Parathyroid adenoma (tissue), 2 donors: ENCODE data around the gene ERFE.

Experiments used
- H2AFZ ChIP-seq: fragments of 300-600 bp; sonication (generic); one replicate; pipeline ENCODE4 v1.7.0; 2017; ENCODE audit warnings: antibody characterized with exemption, mild to moderate bottlenecking
- H3K27ac ChIP-seq: fragments of 300-600 bp; sonication (generic); one replicate; pipeline ENCODE4 v1.7.0; 2017
- H3K27me3 ChIP-seq: fragments of 300-600 bp; sonication (generic); one replicate; pipeline ENCODE4 v1.7.0; 2017; ENCODE audit warnings: low read length; ENCODE audit not compliant: control insufficient read depth, insufficient read depth
- H3K36me3 ChIP-seq: fragments of 300-600 bp; sonication (generic); one replicate; pipeline ENCODE4 v1.7.0; 2017; ENCODE audit warnings: low read length; ENCODE audit not compliant: control insufficient read depth, insufficient read depth
- H3K4me1 ChIP-seq: fragments of 300-600 bp; sonication (generic); one replicate; pipeline ENCODE4 v1.7.0; 2017; ENCODE audit warnings: control low read depth
- H3K4me2 ChIP-seq: fragments of 300-600 bp; sonication (generic); one replicate; pipeline ENCODE4 v1.7.0; 2017; ENCODE audit warnings: low read length
- H3K4me3 ChIP-seq: fragments of 300-600 bp; sonication (generic); one replicate; pipeline ENCODE4 v1.7.0; 2017; ENCODE audit warnings: low read depth, low read length
- H3K79me2 ChIP-seq: fragments of 300-600 bp; sonication (generic); one replicate; pipeline ENCODE4 v1.7.0; 2017; ENCODE audit warnings: control low read depth
- H3K9ac ChIP-seq: fragments of 300-600 bp; sonication (generic); one replicate; pipeline ENCODE4 v1.7.0; 2017; ENCODE audit warnings: mild to moderate bottlenecking
- H3K9me3 ChIP-seq: fragments of 300-600 bp; sonication (generic); one replicate; pipeline ENCODE4 v1.7.0; 2017; ENCODE audit warnings: low read length; ENCODE audit not compliant: control insufficient read depth
- TF ChIP-seq, protein P1 (sequence below): fragments of 300-600 bp; sonication (generic); IDR thresholded peaks from one replicate; pipeline ENCODE4 v1.7.0; 2017; ENCODE audit warnings: antibody characterized with exemption, mild to moderate bottlenecking
- donor health status: primary hyperparathyroidism.

ERFE gene

DNA sequence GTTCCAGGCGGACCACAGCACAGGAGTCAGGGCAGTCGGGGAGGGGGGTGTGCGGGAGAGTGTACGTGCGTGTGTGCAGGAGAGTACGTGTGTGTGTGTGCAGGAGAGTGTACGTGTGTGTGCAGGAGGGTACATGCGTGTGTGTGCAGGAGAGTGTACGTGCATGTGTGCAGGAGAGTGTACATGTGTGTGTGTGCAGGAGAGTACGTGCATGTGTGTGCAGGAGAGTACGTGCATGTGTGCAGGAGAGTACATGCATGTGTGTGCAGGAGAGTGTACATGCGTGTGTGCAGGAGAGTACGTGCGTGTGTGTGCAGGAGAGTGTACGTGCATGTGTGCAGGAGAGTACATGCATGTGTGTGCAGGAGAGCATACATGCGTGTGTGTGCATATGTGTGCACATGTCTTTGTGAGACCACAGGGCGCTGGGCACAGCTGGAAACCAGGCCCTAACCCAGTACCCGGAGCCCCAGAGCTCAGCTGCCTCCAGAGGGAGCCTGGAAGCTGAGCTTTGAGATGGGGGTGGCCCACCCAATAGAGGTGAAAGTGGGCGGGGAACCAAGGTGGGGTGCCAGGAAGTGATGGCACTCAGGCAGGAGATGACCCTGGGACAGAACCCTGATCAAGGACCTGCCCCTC is 34.2 kb upstream of the ERFE start:
- TF ChIP-seq, protein P1, sequence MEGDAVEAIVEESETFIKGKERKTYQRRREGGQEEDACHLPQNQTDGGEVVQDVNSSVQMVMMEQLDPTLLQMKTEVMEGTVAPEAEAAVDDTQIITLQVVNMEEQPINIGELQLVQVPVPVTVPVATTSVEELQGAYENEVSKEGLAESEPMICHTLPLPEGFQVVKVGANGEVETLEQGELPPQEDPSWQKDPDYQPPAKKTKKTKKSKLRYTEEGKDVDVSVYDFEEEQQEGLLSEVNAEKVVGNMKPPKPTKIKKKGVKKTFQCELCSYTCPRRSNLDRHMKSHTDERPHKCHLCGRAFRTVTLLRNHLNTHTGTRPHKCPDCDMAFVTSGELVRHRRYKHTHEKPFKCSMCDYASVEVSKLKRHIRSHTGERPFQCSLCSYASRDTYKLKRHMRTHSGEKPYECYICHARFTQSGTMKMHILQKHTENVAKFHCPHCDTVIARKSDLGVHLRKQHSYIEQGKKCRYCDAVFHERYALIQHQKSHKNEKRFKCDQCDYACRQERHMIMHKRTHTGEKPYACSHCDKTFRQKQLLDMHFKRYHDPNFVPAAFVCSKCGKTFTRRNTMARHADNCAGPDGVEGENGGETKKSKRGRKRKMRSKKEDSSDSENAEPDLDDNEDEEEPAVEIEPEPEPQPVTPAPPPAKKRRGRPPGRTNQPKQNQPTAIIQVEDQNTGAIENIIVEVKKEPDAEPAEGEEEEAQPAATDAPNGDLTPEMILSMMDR: no peak
- no peaks in the 10 kb centered on the region for H3K4me1 ChIP-seq
- H2AFZ ChIP-seq: no peak overlapping the region
- H3K36me3 ChIP-seq: no peaks in the 10 kb centered on the region
- H3K27me3 ChIP-seq: no peaks in the 10 kb centered on the region
- no peak overlapping the region for H3K27ac ChIP-seq
- no peak overlapping the region for H3K9ac ChIP-seq
- no peaks in the 10 kb centered on the region for H3K9me3 ChIP-seq
- no peak overlapping the region for H3K4me3 ChIP-seq
- no peaks in the 10 kb centered on the region for H3K79me2 ChIP-seq
- no peak overlapping the region for H3K4me2 ChIP-seq

DNA sequence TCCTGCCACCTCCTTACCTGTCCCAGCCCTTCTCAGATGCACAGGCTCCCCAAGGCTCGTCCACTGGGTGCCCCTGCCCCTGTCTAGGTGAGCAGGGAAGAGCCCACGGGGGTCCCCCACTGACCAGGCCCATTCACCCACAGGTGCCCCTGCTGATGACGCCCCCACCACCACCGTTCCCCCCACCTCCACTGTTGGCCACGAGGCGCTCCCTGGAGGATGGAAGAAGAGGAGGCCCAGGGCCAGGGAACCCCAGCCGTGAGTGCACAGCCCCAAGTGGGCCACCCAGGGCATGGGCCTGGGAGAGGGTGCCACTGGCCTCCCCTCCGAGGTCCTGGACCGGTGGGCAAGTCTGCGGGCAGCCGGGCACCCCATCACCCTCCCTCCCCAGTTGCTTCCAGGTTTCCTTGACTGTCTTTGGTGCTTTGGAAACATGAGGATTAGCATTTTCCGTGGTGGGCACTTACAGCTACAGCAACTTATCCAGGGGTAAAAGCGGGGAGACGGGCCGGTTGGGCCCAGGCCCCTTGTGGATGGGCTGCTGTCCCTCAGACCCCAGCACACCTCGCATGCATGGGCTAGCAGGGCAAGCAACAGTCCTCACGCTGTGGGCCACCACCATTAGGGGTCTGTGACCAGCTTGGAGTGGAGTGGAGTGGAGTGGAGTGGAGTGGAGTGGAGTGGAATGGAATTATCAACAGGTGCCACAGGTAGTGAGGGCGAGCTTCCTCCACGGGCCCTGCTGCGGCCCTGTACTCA is 33.5 kb upstream of the ERFE start:
- no peaks in the 10 kb centered on the region for H3K27me3 ChIP-seq
- H3K9me3 ChIP-seq: no peaks in the 10 kb centered on the region
- TF ChIP-seq, protein P1: no peak
- no peaks in the 10 kb centered on the region for H3K79me2 ChIP-seq
- H2AFZ ChIP-seq: no peak overlapping the region
- H3K4me3 ChIP-seq: no peak overlapping the region
- H3K27ac ChIP-seq: no peak overlapping the region
- H3K4me2 ChIP-seq: no peak overlapping the region
- no peaks in the 10 kb centered on the region for H3K4me1 ChIP-seq
- H3K9ac ChIP-seq: no peak overlapping the region
- no peaks in the 10 kb centered on the region for H3K36me3 ChIP-seq

DNA sequence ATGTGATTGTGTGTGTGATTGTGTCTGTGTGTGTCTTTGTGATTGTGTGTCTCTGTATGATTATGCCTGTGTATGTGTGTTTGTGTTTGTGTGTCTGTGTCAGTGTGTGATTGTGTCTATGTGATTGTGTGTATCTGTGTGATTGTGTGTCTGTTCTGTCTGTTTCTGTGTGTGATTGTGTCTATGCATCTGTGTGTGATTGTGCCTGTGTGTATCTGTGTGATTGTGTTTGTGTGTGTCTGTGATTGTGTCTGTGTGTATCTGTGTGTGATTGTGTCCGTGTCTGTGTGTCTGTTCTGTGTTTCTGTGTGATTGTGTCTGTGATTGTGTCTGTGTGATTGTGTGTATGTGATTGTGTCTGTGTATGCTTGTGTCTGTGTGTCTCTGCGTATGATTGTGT is 32.4 kb upstream of the ERFE start:
- no peak overlapping the region for H3K4me3 ChIP-seq
- H3K9me3 ChIP-seq: no peaks in the 10 kb centered on the region
- H3K4me1 ChIP-seq: no peaks in the 10 kb centered on the region
- H3K27me3 ChIP-seq: no peaks in the 10 kb centered on the region
- H3K27ac ChIP-seq: no peak overlapping the region
- no peak overlapping the region for H3K4me2 ChIP-seq
- TF ChIP-seq, protein P1: no peak
- H3K36me3 ChIP-seq: no peaks in the 10 kb centered on the region
- no peak overlapping the region for H2AFZ ChIP-seq
- H3K9ac ChIP-seq: no peak overlapping the region
- no peaks in the 10 kb centered on the region for H3K79me2 ChIP-seq

DNA sequence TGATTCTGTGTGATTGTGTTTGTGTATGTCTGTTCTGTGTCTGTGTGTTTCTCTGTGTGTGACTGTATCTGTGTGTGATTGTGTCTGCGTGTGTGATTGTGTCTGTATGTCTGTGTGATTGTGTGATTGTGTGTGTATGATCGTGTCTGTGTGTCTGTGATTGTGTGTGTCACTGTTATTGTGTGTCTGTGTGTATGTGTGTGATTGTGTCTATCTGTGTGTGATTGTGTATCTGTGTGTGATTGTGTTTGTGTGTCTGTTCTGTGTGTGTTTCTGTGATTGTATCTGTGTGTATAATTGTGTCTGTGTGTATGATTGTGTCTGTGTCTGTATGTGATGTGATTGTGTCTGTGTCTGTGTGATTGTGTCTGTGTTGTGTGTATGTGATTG is 32.0 kb upstream of the ERFE start:
- H3K4me2 ChIP-seq: no peak overlapping the region
- H3K9ac ChIP-seq: no peak overlapping the region
- H3K79me2 ChIP-seq: no peaks in the 10 kb centered on the region
- no peak overlapping the region for H3K4me3 ChIP-seq
- H3K9me3 ChIP-seq: no peaks in the 10 kb centered on the region
- H3K27ac ChIP-seq: no peak overlapping the region
- TF ChIP-seq, protein P1: no peak
- peak overlapping the region; percentile 69 for H2AFZ ChIP-seq
- no peaks in the 10 kb centered on the region for H3K27me3 ChIP-seq
- no peaks in the 10 kb centered on the region for H3K36me3 ChIP-seq
- H3K4me1 ChIP-seq: no peaks in the 10 kb centered on the region
